ENCODE measurements around the gene ATPAF2. TPM values are rescaled to one million over a fixed set of nuclear protein-coding genes. Genes with fewer than 3 reads are reported as not detected.

ATPAF2 gene
- total RNA-seq, 1 donor from 2014 or later = 37.0 TPM

DNA sequence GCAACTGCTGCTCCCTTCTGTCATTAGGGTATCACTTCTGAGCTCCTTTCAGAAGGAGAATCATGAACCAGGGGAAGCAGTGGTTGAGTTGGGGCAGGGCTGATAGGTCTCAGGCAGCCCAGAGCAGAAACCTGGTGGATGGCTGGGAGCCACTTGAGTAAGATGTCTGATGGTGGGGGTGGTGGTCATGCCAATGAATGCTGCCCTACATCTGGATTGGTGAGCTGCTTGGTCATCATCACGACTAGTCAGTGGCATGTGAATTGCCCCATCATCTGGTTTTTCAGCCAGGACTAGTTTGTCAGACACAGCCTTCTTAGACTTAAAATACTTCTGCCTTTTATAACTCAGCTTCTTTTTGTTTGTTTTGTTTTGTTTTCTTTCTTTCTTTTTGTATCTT, 2.8 kb upstream of the ATPAF2 start:
- DNase-seq = no peak
- intact Hi-C loops (cut with micrococcal nuclease) = no loop called here
- ATAC-seq = no peak

DNA sequence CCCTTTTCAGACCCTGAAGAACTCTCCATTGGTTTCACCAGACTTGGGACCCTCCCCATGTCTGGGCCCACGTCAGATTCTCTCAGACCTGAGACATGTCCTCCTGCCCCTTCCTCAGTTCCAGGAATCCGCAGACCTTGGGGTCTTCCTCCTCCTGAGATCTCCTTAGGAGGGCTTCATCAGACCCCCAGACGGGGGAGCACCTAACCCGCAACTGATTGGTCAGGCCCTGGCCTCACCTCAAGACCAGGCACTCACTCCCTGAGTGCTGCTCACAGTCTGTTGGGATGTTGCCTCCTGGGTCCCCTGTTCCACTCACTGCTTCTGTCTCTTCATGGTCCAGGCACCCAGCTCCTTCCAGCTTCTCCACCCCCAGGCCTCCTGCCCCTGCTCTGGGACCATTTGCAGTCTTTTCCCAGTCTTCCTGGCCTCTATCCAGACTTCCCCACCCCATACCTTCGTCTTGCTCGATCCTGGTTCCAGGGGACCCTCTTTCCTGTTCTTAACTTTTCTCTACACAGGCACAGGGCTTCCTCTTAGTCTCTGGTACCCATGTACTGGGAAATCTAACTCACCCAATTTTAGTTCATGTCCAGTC, 1.4 kb upstream of the ATPAF2 start:
- no peak for ATAC-seq
- DNase-seq = no peak
- intact Hi-C loops (cut with micrococcal nuclease) = no loop called here

DNA sequence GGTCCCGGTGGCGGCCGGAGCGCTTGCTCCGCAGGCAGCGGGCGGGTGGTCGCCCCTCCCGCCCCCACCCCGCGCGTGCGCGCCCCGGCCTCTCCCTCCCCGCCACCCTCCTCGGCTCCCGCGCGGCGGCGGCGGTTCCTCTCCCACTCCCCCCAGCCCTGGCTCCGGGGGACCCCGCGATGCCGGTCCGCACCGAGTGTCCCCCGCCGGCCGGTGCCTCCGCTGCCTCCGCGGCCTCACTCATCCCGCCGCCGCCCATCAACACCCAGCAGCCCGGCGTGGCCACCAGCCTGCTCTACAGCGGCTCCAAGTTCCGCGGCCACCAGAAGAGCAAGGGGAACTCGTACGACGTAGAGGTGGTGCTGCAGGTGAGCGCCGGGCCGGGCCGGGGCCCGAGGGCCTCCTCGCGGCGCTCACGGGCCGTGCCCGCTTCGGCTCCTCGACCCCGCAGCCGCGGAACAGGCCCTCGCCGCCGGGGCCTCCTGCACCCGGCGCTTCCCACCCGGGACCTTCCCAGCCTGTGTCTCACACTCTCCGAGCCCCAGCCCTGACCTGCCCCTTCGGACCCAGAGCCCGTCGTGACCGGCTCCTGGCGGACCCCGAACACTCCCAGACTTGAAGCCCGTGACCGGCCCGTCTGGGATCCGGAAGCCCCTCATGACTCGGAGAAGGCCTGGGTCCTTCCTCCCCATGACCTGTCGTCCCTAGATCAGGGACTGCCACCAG, 730 bp upstream of the ATPAF2 start:
- ATAC-seq (peak; percentile 72), DNase-seq (no peak)
- intact Hi-C loops (cut with micrococcal nuclease) = loop anchor here (10.0 kb wide), 1 partner anchor 65 kb away; the partner anchor contains the start of genes DRC3 and TOM1L2

DNA sequence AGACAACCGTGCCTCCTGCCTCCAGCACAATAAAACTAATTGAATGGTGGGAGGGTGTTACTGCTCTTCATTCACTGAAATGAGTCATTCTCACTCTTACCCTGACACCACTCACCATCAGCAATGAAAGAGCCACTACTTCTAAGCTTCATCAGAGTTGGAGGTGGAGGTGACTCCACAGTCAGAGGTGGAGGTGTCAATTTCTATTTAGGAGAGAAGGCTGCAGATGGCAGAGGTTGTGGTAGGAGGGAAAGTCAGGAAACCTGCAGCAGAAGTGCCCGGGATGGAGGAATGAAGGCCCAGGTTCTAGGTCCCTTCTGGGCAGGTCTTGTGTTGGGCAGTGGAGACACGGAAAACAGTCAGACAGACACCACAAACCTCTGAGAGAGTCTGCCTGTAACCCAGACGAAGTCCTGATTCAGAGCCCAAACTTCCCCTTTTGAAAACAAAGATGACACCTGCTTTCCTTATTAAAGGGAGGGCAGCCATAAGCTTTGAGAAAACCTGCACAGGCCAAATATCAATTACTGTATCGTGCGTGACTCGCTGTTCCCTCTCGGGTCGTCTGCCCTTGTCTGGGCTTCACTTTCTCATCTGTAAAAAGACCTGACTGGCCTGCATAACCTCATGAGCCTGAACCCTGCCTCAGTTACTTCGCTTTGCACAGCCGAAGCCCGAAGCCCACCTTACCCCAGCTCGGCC, 668 bp downstream of the ATPAF2 start:
- intact Hi-C loops (cut with micrococcal nuclease) = loop anchor here (10.0 kb wide), 1 partner anchor 63 kb away; the partner anchor contains the start of genes DRC3 and TOM1L2
- DNase-seq (no peak), ATAC-seq (no peak)

DNA sequence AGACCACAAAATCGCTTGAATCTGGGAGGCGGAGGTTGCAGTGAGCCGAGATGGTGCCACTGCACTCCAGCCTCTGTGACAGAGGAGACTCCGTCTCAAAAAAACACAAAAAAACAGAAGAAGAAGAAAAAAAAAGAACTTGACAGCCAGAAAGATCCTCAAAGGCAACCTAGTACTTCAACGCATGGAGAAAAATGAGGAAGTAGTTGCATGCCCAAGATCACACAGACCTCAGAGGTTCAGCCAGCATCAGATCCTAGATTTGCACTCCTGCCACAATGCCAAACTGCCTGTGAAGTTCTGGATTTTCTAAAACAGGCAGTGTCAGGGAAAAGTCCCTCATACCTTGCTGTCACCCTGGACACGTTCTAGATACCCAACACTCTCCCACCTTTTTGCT, 1.5 kb downstream of the ATPAF2 start:
- DNase-seq = no peak
- no peak for ATAC-seq
- intact Hi-C loops (cut with micrococcal nuclease) = loop anchor here (10.0 kb wide), 1 partner anchor 63 kb away; the partner anchor contains the start of genes DRC3 and TOM1L2

DNA sequence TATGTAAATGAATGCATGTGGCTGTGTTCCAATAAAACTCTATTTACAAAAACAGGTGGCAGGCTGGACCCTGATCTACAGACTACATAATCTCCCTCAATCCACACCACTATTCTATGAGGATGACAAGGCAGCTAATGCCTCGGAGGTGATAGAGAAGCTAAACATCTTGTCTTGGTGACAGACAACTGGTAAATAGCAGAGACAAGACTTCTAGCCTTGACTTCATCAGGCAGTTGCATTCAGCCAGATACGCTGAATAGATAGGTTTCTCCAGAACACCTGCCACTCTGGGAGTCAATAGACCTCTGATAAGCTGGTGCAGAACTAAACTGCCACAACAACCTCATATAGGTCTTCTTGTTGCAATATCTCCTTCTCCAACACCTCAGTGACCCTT, 3.3 kb downstream of the ATPAF2 start:
- ATAC-seq (no peak), DNase-seq (no peak)
- intact Hi-C loops (cut with micrococcal nuclease) = loop anchor here (10.0 kb wide), 1 partner anchor 61 kb away; the partner anchor contains the start of genes DRC3 and TOM1L2

DNA sequence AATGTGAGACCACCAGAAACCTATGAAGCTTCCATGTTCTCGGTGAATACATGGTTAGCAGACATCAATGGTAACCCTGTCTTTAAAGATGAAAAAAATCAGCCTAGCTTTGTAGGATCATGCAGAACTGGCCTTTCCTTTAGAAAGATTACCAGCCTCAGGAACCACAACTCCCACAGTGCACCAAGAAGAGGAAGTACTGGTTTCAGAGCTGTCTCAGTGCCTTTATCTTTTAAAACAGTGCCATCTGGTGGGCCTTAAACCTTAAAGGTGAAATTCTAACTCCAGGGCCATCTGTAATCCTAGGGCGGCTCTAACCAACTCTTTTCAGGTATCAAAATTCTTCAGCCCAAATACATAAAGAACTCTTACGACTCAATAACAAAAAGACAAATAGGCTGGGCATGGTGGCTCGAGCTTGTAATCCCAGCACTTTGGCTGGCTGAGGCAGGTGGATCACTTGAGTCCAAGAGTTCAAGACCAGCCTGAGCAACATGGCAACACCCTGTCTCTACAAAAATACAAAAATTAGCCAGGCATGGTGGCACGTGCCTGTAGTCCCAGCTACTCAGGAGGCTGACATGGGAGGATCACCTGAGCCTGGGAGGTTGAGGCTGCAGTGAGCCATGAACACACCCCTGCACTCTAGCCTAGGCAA, 5.4 kb downstream of the ATPAF2 start:
- DNase-seq (no peak), ATAC-seq (peak; percentile 76)
- intact Hi-C loops (cut with micrococcal nuclease) = loop anchor here (5.0 to 10.0 kb wide), 2 partner anchors 59 to 356 kb away; partner anchors contain the start of genes DRC3 and TOM1L2

DNA sequence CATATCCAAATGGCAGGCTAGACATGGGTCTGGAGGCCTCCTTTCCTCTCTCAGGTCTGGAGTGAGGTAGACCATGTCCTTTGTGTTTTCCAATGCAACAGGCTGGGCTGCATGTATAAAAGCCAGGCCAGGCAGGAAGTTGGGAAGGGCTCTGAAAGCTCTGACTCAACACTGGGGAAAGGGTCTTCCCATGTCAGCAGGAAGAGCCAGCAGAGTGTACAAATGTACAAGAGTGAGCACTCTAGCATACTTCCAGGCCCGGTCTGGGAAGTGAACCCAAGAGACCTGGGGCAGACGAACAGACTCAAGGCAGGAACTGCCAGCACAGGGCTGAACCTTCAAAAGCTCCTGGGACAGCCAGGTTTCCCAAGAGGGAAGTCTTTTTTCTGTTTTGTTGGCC, 7.0 kb downstream of the ATPAF2 start:
- intact Hi-C loops (cut with micrococcal nuclease) = loop anchor here (5.0 to 10.0 kb wide), 2 partner anchors 57 to 355 kb away; partner anchors contain the start of genes DRC3 and TOM1L2
- DNase-seq (no peak), ATAC-seq (no peak)

DNA sequence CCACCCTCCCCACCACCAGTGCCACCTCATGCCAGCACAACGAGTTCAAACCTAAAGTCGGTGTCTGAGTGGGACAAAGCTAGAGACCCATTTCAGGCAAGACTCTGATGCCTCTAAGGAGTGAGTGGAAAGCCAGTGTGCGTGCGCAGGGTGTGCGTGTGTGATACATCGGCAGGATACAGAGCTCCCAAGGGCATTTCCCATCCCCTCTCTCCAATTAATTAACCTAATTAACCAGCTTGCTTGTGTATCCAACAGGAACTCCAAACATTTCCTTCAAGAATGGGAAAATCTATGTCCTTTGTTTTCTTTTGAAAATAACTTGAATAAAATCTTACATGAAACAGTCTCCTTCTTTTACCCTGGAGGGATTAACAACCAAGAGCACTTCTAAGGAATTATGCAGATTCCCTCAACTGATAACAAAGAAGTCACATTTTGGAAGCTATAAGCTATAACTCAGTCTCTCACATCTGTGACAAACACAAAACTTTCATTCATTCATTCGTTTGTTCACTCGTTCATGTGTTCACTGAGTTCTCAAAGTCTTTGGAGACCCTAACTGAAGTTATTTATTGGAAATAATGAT, 9.9 kb downstream of the ATPAF2 start:
- no peak for ATAC-seq
- intact Hi-C loops (cut with micrococcal nuclease) = no loop called here
- no peak for DNase-seq

DNA sequence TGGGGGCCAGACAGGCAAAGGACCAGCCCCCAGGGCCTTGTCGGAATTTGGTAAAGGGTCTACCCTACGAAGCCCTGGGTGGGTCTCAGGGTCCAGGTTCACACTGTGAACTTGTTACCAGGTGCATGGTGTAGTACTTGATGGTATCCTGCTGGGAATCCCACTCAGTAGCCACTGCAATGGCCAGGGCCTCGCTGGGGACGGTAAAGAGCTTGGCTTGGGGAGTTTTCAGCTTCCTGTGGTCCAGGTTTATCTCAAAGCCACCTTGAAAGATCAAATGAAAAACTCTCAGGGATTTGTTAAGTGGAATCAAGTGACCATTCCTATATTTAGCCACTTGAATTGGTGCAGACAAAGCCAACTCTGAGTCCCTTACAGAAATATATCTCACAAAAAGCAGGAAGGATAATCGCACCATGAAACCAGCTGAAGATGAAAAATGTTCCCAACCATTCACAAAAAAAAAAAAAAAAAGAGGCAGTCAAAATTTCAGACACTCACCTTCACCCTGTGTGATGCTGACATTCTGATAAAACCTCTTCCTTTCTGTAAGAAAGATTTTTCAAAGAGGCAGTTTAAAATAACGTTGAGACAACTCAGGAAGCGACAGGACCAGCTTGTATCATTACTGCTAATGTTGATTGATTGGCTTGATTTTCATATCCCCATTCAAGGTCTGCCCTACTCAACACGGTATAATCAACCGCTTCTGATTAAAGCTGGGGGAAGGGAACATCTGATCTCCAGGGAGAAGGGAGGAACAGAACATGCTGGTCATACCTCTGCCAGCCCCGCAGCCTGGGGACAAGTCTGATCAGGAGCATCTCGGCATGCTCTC, 10.6 kb downstream of the ATPAF2 start:
- peak; percentile 48 for DNase-seq
- intact Hi-C loops (cut with micrococcal nuclease) = no loop called here
- ATAC-seq = peak; percentile 70

DNA sequence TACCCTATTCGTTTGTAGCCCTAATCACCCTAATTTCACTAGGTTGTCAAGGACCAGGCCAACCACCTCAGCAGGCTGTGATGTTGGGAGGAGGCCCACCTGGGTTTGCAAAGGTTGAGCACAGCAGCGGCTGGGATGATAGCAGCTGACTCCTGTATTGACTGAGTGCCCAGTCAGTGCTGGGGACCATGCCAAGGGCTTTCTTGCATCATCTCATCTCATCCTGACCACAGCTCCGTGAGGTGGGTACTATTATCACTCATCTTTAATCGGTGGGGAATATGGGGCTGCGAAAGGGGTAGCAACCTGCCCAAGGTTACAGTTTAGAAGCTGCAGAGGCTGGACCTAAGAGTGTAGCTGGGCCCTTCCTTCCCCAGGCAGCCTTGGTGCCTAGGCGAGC, 11.7 kb downstream of the ATPAF2 start:
- ATAC-seq (peak; percentile 70), DNase-seq (peak; percentile 52)
- intact Hi-C loops (cut with micrococcal nuclease) = no loop called here

DNA sequence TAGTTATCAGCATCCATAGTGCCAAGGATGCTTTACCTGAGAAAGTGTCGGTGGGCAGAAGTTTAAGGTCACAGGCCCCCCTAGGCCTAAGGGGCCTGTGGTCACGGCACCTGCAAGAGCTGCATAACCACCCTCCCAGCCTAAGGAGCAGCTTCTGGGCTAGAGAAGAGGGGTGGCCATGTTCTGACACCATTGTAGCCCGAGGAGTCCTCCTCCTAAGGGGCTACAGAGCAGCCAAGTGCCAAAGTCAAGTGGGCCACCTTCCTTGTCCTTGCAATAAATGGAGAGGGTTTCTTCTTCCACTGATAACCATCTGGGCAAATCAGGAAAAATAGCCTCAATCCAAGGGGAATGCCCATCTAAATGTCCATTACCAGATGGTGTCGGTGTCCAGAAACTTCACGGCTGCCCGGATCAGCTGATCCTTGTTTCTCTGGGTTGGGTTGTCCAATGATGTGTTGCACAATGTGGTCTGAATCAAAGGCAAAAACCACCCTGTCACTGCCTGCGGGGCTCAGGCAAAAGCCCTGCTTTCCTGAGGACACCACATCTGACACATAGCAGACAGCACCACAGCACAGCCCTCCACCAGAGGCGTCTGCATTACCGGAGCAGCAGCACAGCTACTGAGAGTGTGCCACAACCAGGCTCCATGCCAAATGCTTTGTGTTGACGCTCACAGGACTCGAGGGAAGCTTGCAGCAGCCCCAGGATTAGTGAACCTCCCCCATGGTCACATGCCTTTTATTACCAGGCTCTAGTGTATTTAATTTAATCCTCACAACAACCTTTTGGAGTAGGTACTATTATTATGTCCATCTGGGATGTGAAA, 12.8 kb downstream of the ATPAF2 start:
- ATAC-seq = peak; percentile 79
- intact Hi-C loops (cut with micrococcal nuclease) = no loop called here
- peak; percentile 68 for DNase-seq

DNA sequence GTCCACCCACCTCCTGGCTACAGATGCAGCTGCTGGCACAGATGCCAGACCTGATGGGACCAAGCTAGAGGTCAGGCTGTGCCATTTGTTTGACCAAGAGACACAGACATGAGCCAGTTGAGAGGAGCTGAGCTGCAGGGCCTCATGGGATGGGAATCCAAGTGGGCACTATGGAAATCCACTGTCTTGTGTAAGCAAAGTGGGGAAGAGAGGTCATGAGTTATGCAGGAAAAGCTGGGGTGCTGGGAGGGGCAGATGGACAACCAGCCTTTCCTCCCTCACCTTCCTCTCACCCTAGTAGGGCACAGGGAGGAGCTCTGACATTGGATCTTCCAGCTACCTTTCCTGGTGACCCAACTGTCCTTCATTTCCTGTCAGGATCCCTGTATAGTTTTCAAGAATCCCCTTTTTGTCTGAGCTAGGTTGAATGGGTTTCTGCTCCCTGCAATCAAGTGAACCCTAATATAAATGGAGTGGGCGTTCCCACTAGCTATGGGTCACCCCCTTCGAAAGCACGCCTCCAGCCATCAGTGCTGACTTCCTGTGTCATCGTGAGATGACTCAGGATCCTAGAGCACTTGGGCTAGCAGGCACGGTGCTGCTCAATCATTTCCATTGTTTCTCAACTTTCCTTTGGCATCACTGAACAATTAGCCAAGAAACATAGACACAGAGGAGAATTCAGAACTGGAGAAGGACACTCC, 13.6 kb downstream of the ATPAF2 start:
- DNase-seq = no peak
- ATAC-seq = no peak
- intact Hi-C loops (cut with micrococcal nuclease) = no loop called here

DNA sequence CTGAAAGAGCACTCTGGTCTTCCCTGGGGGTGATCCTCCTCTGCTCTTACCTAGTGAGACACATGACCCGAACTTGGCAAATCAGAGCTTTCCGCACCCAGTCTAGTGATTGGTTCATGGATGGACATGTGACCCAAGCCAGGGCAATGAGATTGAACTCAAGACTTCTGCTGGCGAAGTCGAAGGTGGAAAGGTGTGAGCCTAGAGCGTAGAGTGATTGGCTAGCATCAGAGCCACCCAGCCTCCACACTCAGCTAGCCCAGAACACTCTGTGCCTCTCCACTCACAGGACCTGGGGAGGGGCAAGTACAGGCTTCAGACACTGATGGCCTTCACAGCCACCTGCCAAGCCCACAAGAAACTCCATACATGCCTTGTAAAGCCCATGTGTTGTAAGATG, 17.6 kb downstream of the ATPAF2 start:
- ATAC-seq (no peak), DNase-seq (no peak)
- intact Hi-C loops (cut with micrococcal nuclease) = no loop called here

DNA sequence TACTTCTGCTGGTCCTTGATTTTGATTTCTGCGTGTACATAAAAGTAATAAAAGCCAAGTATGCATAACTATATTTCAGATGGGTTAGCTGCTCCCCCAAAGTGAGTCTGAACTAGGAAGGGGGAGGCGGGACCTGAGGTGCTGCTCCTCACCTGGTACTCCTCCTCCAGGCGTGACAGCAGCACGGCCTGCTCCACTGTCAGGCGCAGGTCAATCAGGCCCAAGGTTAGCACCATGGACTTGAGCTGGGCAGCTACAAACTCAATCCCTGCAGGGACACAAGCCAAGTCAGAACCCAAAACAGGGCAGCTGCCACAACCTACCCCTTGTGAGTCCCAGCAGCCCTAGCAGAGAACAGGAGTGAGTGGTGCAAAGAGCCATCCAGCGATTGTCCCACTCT, 18.0 kb downstream of the ATPAF2 start:
- no peak for DNase-seq
- no peak for ATAC-seq
- intact Hi-C loops (cut with micrococcal nuclease) = no loop called here

DNA sequence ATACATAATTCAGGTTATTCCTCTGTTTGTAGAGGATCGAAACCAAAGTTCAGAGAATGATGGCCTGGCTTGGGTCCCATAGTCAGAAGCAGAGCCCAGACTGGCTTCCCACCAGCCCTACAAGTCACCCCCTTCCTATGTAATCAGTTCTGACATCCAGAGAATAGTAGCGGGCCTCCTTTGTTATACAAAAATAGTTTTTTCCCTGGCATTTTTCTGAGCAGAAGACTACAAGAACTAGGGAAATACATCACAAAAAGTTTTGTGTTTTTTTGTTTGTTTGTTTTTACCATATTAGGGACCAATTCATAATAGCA, 19.2 kb downstream of the ATPAF2 start:
- no peak for ATAC-seq
- DNase-seq = no peak
- intact Hi-C loops (cut with micrococcal nuclease) = loop anchor here (10.0 kb wide), 1 partner anchor 95 kb away; no protein-coding TSS in a partner anchor

DNA sequence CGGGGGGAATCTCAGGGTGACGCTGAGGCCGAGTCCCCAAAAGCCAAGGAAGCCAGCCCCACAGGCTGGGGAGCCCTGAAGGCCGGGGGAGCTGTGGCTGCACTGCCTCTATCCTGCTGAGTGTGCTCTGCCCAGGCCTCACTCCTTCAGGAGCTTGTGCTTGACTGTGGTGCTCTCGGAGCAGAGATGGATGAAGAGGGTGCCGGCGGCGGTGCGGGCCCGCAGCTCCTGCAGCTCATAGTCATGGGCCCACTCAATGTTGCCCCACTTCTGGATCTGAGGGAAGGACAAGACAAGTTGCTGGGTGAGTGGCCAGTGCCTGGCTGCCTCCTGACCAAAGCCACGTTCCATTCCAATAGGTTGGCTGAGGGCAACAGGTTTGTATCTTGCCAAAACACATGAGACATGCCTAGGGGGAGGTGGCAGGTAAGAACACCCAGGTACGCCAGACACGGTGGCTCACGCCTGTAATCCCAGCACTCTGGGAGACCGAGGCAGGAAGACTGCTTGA, 20.5 kb downstream of the ATPAF2 start:
- DNase-seq (no peak), ATAC-seq (peak; percentile 9)
- intact Hi-C loops (cut with micrococcal nuclease) = loop anchor here (10.0 kb wide), 1 partner anchor 94 kb away; no protein-coding TSS in a partner anchor
